ENCODE data around the gene ETNK2. TPM values are rescaled to one million over a fixed set of nuclear protein-coding genes. Genes with fewer than 3 reads are reported as not detected.
A peak's percentile ranks its signal among the peaks of the same experiment; 100 is the strongest.

ETNK2 gene
- total RNA-seq, 2 experiments from 2014 or later = not detected

DNA sequence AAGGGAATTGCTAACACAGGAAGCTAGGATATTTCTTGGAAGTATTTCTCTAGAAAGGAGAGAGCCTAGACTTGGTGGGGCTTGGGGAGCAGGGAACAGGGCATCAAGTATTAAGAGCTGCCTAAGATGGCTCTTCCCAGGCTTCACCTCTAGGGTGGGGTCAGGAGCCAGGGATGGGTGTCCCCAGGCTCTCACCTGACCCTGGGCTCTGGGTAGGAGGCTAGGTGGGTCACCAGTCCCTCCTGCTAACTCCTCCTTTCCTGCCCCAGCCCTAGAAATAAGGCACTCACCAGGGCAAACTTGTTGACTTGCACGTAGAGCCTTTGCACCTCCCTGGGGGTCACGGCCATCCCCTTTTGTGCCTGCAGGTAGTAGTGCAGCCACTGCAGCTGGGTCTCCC is 15.0 kb downstream of the ETNK2 start:
- Mint-ChIP-seq H3K27me3 (peaks cover 3% of the 10 kb centered on the region), H3K27ac (no peak overlapping the region), H3K4me3 (no peak overlapping the region), H3K4me1 (no peaks in the 10 kb centered on the region), H3K9me3 (ENCODE audit: low read depth) (no peaks in the 10 kb centered on the region), H3K36me3 (no peaks in the 10 kb centered on the region)
- DNase-seq (no peak), ATAC-seq (no peak)
- CTCF ChIA-PET = no interaction called here

- Mint-ChIP-seq H3K36me3 (no peaks in the 10 kb centered on the region), H3K27me3 (peaks cover 3% of the 10 kb centered on the region), H3K9me3 (ENCODE audit: low read depth) (no peaks in the 10 kb centered on the region), H3K27ac (no peak overlapping the region), H3K4me1 (no peaks in the 10 kb centered on the region), H3K4me3 (no peak overlapping the region)
- CTCF ChIA-PET = interaction anchor here (1.7 kb wide), 1 partner anchor 10 kb away, joined by 3 read pairs; no protein-coding TSS in a partner anchor
- no peak for DNase-seq
- ATAC-seq = no peak
Measured at GRCh38 chr1:204134103-204134502, 17.7 kb downstream of the ETNK2 start.

- Mint-ChIP-seq H3K36me3 (no peaks in the 10 kb centered on the region), H3K4me1 (peaks cover 3% of the 10 kb centered on the region), H3K9me3 (ENCODE audit: low read depth) (no peaks in the 10 kb centered on the region), H3K4me3 (no peak overlapping the region), H3K27ac (no peak overlapping the region), H3K27me3 (no peaks in the 10 kb centered on the region)
- no peak for DNase-seq
- CTCF ChIA-PET = no interaction called here
- ATAC-seq = no peak
Measured at GRCh38 chr1:204132718-204133117, 19.1 kb downstream of the ETNK2 start.

GRCh38 chr1:204131978-204132377 is 19.9 kb downstream of the ETNK2 start:
- ATAC-seq (no peak), DNase-seq (no peak)
- Mint-ChIP-seq H3K27ac (no peak overlapping the region), H3K27me3 (no peaks in the 10 kb centered on the region), H3K4me3 (no peak overlapping the region), H3K4me1 (peaks cover 3% of the 10 kb centered on the region), H3K9me3 (ENCODE audit: low read depth) (no peaks in the 10 kb centered on the region), H3K36me3 (no peaks in the 10 kb centered on the region)
- CTCF ChIA-PET = interaction anchor here (6.3 kb wide), 1 partner anchor 273 kb away, joined by 95 read pairs; the partner anchor contains the start of gene SNRPE

DNA sequence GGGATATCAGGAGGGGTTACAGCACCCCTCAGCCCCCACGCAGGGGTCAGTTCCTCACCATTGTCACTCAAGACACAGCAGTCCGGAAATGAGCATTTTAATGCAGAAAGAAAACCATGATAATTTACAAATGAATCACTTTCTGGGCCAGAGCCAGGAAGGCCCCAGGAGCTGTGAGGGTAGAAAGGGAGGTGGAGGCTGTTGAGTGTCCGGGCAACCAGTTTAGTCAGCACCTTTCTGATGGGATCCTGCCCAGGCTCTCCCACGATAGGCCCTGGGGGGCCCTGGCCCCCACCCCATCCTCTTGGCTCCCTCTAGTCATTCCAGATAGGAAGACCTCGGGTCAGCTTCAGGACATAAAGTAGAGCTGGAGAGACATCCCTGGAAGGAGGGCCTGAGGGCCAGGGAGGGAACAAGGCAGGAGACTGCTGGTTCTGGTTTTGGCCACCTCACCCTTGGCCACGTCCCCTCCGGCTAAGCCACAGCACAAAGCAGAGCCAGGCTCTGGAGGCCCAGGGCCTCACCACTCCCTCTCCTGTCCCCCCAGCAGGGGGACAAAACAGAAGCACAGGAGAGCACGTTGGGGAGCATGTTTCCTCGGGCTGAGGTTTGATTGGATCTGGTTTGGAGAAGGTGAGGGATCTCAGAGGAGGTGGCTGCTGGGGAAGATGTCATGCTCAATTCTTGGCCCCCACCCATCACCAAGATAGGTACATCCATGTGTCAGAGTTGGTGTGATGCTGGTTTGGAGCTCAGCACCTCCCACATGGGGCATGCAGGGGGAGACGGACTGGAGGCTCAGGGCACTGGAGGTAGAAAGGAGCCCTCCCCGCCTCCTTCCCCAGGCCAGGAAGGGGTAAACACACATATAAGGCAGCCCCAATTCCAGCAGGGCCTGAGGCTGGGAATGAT is 20.6 kb downstream of the ETNK2 start:
- no peaks in the 10 kb centered on the region for H3K36me3 Mint-ChIP-seq
- H3K27ac Mint-ChIP-seq = no peak overlapping the region
- H3K9me3 Mint-ChIP-seq (ENCODE audit: low read depth) = no peaks in the 10 kb centered on the region
- no peak overlapping the region for H3K4me3 Mint-ChIP-seq
- DNase-seq (no peak), ATAC-seq (no peak)
- H3K27me3 Mint-ChIP-seq = no peaks in the 10 kb centered on the region
- CTCF ChIA-PET = interaction anchor here (1.0 to 6.3 kb wide), 4 partner anchors 9 to 272 kb away, joined by 3 to 95 read pairs (median 53); partner anchors contain the start of gene SNRPE
- peaks cover 3% of the 10 kb centered on the region for H3K4me1 Mint-ChIP-seq

GRCh38 chr1:204130178-204130577 is 21.7 kb downstream of the ETNK2 start:
- CTCF ChIA-PET = interaction anchor here (0.9 to 6.3 kb wide), 6 partner anchors 10 to 271 kb away, joined by 3 to 95 read pairs (median 18); partner anchors contain the start of gene SNRPE
- Mint-ChIP-seq H3K4me3 (no peak overlapping the region), H3K4me1 (peaks cover 3% of the 10 kb centered on the region), H3K36me3 (no peaks in the 10 kb centered on the region), H3K27ac (no peak overlapping the region), H3K9me3 (ENCODE audit: low read depth) (no peaks in the 10 kb centered on the region), H3K27me3 (no peaks in the 10 kb centered on the region)
- ATAC-seq = no peak
- DNase-seq = no peak

DNA sequence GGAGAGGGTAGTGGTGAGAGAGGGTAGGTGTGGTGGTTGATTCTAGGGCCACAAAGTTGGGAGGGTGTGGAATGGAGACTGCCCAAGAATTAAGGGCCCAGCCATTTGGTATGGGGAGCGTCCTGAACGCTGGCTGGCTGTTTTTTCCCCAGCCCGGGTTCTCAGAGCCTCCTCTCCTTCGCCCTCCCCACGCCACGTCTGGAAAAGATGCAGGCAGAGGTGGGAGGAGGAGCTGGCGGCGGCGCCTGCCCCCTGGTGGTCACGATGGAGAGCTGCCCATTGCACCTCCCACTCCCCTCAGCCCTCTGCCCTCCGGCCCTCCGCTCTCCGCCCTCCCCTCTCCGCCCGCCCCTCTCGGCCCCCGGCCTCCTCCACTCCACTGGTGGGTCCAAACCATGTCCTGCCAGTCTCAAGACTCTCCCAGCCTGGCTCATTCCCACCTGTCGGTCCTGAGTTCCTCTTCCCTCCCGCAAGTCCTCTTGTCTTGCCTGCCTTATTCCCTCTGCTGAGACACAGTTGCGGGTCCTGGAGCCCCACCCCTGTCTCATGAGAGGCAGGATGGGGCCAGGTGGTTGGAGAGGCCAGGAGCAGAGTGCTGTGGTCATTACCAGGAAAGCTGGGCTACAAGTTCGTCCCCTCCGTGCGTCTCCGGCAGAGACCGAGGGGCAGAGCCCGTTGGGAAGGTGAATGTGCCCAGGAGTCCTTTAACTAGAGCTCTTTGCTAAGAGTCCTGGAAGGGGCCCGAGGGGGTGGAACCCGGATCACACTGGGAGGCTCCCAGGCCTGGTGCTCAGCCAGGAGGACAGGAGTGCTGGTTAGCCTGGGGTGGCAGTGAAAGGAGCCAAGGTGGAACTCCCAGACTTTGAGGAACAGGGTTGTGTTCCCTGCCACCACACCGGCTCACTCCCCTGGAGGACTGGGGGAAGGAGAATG is 22.6 kb downstream of the ETNK2 start:
- no peak overlapping the region for H3K4me3 Mint-ChIP-seq
- CTCF ChIA-PET = interaction anchor here (0.7 to 6.3 kb wide), 37 partner anchors 9 to 624 kb away, joined by 3 to 95 read pairs (median 4); partner anchors contain the start of genes LAX1, REN and SNRPE
- peak; percentile 88 for ATAC-seq
- no peaks in the 10 kb centered on the region for H3K27me3 Mint-ChIP-seq
- no peaks in the 10 kb centered on the region for H3K36me3 Mint-ChIP-seq
- no peak overlapping the region for H3K27ac Mint-ChIP-seq
- no peaks in the 10 kb centered on the region for H3K9me3 Mint-ChIP-seq (ENCODE audit: low read depth)
- H3K4me1 Mint-ChIP-seq = peaks cover 3% of the 10 kb centered on the region
- peak; percentile 65 for DNase-seq

- Mint-ChIP-seq H3K27ac (no peak overlapping the region), H3K36me3 (no peaks in the 10 kb centered on the region), H3K27me3 (no peaks in the 10 kb centered on the region), H3K4me1 (peaks cover 3% of the 10 kb centered on the region), H3K9me3 (ENCODE audit: low read depth) (no peaks in the 10 kb centered on the region), H3K4me3 (no peak overlapping the region)
- CTCF ChIA-PET = interaction anchor here (0.7 to 6.3 kb wide), 33 partner anchors 8 to 623 kb away, joined by 3 to 95 read pairs (median 5); partner anchors contain the start of genes LAX1, REN and SNRPE
- DNase-seq (no peak), ATAC-seq (peak; percentile 10)
Measured at GRCh38 chr1:204128464-204128963, 23.3 kb downstream of the ETNK2 start.

GRCh38 chr1:204127597-204128242 is 24.1 kb downstream of the ETNK2 start:
- ATAC-seq = no peak
- no peak overlapping the region for H3K27ac Mint-ChIP-seq

GRCh38 chr1:204126956-204127355 is 24.9 kb downstream of the ETNK2 start:
- Mint-ChIP-seq H3K27ac (no peak overlapping the region), H3K36me3 (no peaks in the 10 kb centered on the region), H3K4me1 (peaks cover 3% of the 10 kb centered on the region), H3K9me3 (ENCODE audit: low read depth) (no peaks in the 10 kb centered on the region), H3K4me3 (no peak overlapping the region), H3K27me3 (no peaks in the 10 kb centered on the region)
- no peak for DNase-seq
- CTCF ChIA-PET = interaction anchor here (1.6 to 6.3 kb wide), 6 partner anchors 31 to 272 kb away, joined by 3 to 95 read pairs (median 18); partner anchors contain the start of gene SNRPE
- no peak for ATAC-seq

More at GRCh38 chr1:204127597-204128242, 24.1 kb downstream of the ETNK2 start:
- H3K9me3 Mint-ChIP-seq (ENCODE audit: low read depth) = no peaks in the 10 kb centered on the region
- H3K4me3 Mint-ChIP-seq = no peak overlapping the region
- CTCF ChIA-PET = interaction anchor here (1.3 to 6.3 kb wide), 10 partner anchors 14 to 534 kb away, joined by 3 to 95 read pairs (median 11); partner anchors contain the start of genes REN and SNRPE
- H3K27me3 Mint-ChIP-seq = no peaks in the 10 kb centered on the region
- peaks cover 3% of the 10 kb centered on the region for H3K4me1 Mint-ChIP-seq
- no peak for DNase-seq
- H3K36me3 Mint-ChIP-seq = no peaks in the 10 kb centered on the region

- no peaks in the 10 kb centered on the region for H3K36me3 Mint-ChIP-seq
- no peaks in the 10 kb centered on the region for H3K9me3 Mint-ChIP-seq (ENCODE audit: low read depth)
- DNase-seq (no peak), ATAC-seq (no peak)
- no peak overlapping the region for H3K4me3 Mint-ChIP-seq
- CTCF ChIA-PET = interaction anchor here (3.0 to 6.3 kb wide), 2 partner anchors 262 to 267 kb away, joined by 23 to 95 read pairs; partner anchors contain the start of gene SNRPE
- H3K27me3 Mint-ChIP-seq = no peaks in the 10 kb centered on the region
- H3K4me1 Mint-ChIP-seq = peaks cover 3% of the 10 kb centered on the region
- no peak overlapping the region for H3K27ac Mint-ChIP-seq
Measured at GRCh38 chr1:204126386-204126785, 25.5 kb downstream of the ETNK2 start.

DNA sequence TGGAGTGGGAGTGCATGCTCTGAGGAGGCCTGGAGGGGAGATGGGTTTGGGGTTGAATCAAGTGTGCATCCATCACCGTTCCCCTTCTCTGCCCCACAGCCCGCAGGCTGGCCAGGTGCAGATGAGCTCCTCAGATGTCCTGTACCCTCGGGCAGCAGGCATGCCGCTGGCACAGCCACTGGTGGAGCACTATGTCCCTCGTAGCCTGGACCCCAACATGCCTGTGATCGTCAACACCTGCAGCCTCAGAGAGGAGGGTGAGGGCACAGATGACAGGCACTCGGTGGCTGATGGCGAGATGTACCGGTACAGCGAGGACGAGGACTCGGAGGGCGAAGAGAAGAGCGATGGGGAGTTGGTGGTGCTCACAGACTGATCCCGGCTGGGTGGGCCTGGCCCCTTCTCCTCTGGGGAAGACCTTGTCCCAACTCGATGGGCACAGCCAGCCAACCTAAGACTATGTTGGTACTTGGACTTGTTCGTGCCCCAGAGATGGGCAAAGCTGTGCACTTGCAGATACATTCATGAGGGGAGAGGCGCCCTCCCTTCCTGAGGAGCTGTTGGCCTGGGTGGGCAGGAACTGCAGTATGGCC is 26.0 kb downstream of the ETNK2 start:
- no peak for ATAC-seq
- no peak overlapping the region for H3K4me3 Mint-ChIP-seq
- no peak overlapping the region for H3K27ac Mint-ChIP-seq
- CTCF ChIA-PET = interaction anchor here (6.3 kb wide), 1 partner anchor 266 kb away, joined by 95 read pairs; the partner anchor contains the start of gene SNRPE
- H3K9me3 Mint-ChIP-seq (ENCODE audit: low read depth) = no peaks in the 10 kb centered on the region
- no peaks in the 10 kb centered on the region for H3K27me3 Mint-ChIP-seq
- peaks cover 3% of the 10 kb centered on the region for H3K4me1 Mint-ChIP-seq
- no peaks in the 10 kb centered on the region for H3K36me3 Mint-ChIP-seq
- DNase-seq = no peak

Measured in activated CD8-positive, alpha-beta memory T cell treated with anti-CD3 and anti-CD28 coated beads, Interleukin-2, amount 10 ng/mL, durations not matched to agents 7 days and 5 days (primary cell).